Measurements from ENCODE around the gene ZNF280C. TPM values are rescaled to one million over a fixed set of nuclear protein-coding genes. Genes with fewer than 3 reads are reported as not detected.
"Not testable (repeated sequence)": the region's sequence is repeated elsewhere in the genome, so short reads cannot be mapped to it uniquely, and the experiment has no call there.

Gene ZNF280C
- total RNA-seq, 1 experiment from 2014 or later = 2.9 TPM

DNA sequence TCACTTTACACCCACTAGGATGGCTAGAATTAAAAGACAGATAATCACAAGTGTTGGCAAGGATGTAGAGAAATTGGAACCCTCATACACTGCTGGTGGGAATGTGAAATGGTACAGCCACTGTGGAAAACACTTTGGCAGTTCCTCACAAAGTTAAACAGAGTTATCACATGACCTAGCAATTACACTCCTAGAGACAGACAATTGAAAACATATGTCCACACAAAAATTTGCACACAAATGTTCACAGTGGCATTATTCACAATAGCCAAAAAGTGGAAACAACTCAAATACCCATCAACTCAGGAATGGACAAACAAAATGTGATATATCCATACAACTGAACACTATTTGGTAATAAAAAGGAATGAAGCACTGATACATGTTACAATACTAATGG, 5.7 kb downstream of the ZNF280C start:
- in situ Hi-C loops (cut with HindIII; ENCODE audit: low pct_unique_long_range_greater_than_20kb, low sequenced_read_pairs) = no loop called here
- no peak for DNase-seq (ENCODE audit: low read depth)

DNA sequence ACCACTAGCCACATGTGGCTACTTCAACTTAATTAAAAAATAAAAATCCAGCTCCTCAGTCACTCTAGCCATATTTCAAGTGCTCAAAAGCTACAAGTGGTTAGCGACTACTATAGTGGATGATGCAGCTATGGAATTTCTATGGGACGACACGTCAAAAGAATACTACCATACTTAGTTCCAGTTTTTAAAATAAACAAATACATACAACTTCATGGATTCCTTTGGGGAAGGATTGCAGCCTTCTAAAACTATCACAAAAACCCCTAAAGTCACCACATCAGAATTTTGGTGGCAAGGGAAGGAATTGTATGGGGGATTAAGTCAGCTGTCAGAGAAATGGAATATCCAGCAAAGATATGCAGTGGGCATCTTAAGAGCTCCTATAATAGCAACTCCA, 6.5 kb downstream of the ZNF280C start:
- DNase-seq (ENCODE audit: low read depth) = no peak
- in situ Hi-C loops (cut with HindIII; ENCODE audit: low pct_unique_long_range_greater_than_20kb, low sequenced_read_pairs) = no loop called here

DNA sequence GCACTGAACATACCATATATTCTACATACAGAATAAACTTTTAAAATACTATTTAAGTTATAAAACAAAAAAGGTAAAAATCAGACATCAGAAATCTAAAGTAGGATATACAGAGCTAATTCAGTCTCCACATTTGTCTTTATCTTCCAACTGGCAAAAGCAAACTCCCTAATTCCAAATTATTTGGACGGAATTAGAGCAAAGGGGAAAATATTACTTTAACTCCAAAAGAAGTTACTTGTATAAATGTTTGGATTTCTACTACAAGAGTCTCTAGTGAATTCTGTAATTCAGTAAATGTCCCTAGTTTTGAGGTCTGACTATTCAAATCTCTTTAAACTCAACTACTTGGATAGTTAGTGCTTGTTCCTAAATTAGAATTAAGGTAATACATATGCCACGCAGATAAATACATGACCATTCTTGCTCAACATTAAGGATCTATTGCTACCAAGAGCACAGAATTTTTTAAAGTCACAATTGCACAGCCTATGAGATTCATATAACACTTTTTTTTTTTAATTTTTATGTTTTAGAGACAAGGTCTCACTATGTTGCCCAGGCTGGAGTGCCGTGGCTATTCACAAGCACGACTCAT, 7.3 kb downstream of the ZNF280C start:
- in situ Hi-C loops (cut with HindIII; ENCODE audit: low pct_unique_long_range_greater_than_20kb, low sequenced_read_pairs) = no loop called here
- DNase-seq (ENCODE audit: low read depth) = no peak

DNA sequence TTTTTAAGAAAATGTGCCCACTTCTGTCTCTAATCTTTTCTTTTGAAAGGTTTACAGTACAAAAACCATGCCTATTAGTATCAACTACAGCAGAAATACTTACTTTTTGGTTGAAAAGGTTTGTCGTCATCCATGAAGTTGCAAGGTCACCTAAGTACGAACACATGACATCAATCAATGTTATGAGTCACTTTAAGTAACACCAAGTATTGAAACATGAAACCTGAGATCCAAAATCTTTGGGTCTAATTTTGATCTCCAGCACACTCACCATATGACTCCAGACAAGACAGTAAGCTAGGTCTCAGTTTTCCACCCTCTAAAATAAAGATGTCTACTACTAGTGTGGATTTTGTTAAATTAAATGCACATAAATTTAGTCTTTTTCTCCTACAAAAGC, 8.4 kb downstream of the ZNF280C start:
- in situ Hi-C loops (cut with HindIII; ENCODE audit: low pct_unique_long_range_greater_than_20kb, low sequenced_read_pairs) = no loop called here
- no peak for DNase-seq (ENCODE audit: low read depth)

DNA sequence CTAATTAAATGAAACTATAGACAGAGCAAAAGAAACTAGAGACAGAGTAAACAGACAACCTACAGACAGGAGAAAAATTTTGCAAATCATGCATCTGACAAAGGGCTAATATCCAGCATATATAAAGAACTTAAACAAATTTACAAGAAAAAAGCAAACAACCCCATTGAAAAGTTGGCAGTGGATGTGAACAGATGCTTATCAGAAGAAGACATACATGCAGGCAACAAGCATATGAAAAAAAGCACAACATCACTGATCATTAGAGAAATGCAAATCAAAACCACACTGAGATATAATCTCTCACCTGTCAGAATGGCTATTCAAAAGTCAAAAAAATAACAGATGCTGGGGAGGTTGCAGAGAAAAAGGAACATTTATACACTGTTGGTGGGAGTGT, 14.8 kb downstream of the ZNF280C start:
- in situ Hi-C loops (cut with HindIII; ENCODE audit: low pct_unique_long_range_greater_than_20kb, low sequenced_read_pairs) = no loop called here

GRCh38 chrX:130251671-130252070, 17.0 kb downstream of the ZNF280C start:
- DNase-seq (ENCODE audit: low read depth) = no peak
- in situ Hi-C loops (cut with HindIII; ENCODE audit: low pct_unique_long_range_greater_than_20kb, low sequenced_read_pairs) = no loop called here

More for the DNA sequence above, 14.8 kb downstream of the ZNF280C start:
- DNase-seq (ENCODE audit: low read depth) = no peak

DNA sequence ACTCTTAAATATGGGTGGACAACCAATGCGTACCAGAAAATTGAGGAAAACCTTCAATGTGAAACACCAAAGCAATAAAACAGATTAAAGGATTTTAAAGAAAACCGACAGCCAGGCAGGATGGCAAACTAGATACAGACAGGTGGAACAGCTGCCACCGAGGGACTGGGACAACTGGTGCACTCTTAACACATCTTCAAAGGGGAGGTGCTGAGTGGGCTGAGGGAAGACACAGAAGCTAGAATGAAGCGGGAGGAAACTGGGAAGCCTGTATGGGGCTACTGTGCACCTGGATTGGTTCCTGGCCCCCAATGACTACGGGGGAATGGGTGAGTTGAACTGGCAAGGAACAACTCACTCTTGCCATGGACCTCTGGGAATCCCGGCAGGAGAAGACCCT, 20.7 kb downstream of the ZNF280C start:
- in situ Hi-C loops (cut with HindIII; ENCODE audit: low pct_unique_long_range_greater_than_20kb, low sequenced_read_pairs) = no loop called here
- DNase-seq (ENCODE audit: low read depth) = no peak

DNA sequence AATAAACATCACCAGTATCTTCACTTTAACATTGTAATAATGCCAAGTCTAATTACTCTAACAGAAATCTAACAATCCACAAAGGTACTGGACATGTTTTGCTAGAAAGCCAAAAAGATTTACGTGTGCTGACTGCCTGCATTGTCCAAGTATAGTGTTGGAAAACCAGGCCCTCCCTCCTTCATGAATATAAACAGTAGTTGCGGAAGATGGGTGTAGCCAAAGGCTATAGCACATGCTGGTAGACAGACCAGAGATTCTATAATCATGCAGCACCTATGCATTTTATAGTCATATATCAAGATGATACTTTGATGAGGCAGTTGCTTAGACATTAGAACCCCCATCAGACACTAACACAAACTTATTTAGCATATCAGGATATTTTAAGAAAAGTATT, 22.6 kb downstream of the ZNF280C start:
- in situ Hi-C loops (cut with HindIII; ENCODE audit: low pct_unique_long_range_greater_than_20kb, low sequenced_read_pairs) = no loop called here
- DNase-seq (ENCODE audit: low read depth) = no peak

DNA sequence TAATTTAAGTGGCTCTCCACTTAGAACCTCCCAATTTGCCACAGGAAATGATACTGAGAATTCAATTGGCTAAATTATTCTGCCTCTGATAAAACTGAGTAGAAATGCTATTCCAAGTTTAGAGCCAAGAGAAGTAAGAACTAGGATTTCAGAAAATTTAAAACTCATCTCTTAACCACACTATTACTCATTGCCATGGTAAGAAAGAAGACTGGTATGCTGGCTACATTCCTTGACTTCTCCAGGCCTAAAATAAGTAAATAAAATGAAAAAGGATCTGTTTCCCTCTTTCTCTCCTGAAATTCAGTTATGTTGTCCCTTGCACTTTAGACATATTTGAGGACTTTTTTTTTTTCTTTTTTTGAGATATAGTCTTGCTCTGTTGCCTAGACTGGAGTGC, 23.3 kb downstream of the ZNF280C start:
- DNase-seq (ENCODE audit: low read depth) = no peak
- in situ Hi-C loops (cut with HindIII; ENCODE audit: low pct_unique_long_range_greater_than_20kb, low sequenced_read_pairs) = no loop called here

GRCh38 chrX:130231184-130231583, 37.5 kb downstream of the ZNF280C start:
- in situ Hi-C loops (cut with HindIII; ENCODE audit: low pct_unique_long_range_greater_than_20kb, low sequenced_read_pairs); DNase-seq (ENCODE audit: low read depth): not testable (repeated sequence)

DNA sequence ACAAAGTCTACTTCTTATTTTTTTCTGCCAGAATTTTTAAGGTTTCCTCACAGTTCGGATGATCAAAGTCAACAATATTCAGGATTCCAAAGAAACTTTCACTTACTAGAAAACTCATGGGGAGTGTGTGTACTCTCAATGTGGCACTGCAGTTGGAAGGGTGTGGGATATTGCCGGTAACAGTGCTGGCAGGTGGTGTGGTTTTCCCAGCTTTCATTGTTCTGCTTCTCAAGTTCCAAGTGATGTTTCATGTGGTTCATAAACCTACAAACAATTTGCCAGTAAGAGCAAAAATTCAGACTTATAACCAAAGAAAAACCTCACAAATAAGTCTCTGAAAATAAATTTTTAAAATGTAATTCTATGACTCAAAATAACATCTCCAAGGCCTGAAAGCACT, 39.8 kb downstream of the ZNF280C start:
- no peak for DNase-seq (ENCODE audit: low read depth)
- in situ Hi-C loops (cut with HindIII; ENCODE audit: low pct_unique_long_range_greater_than_20kb, low sequenced_read_pairs) = no loop called here

- in situ Hi-C loops (cut with HindIII; ENCODE audit: low pct_unique_long_range_greater_than_20kb, low sequenced_read_pairs) = no loop called here
- no peak for DNase-seq (ENCODE audit: low read depth)
Observed at GRCh38 chrX:130224810-130225209, 43.9 kb downstream of the ZNF280C start.

GRCh38 chrX:130216320-130216719, 52.4 kb downstream of the ZNF280C start:
- in situ Hi-C loops (cut with HindIII; ENCODE audit: low pct_unique_long_range_greater_than_20kb, low sequenced_read_pairs) = no loop called here
- peak; percentile 3 for DNase-seq (ENCODE audit: low read depth)

- in situ Hi-C loops (cut with HindIII; ENCODE audit: low pct_unique_long_range_greater_than_20kb, low sequenced_read_pairs) = no loop called here
- DNase-seq (ENCODE audit: low read depth) = no peak
Observed at GRCh38 chrX:130213376-130213775, 55.3 kb downstream of the ZNF280C start.

- DNase-seq (ENCODE audit: low read depth) = no peak
- in situ Hi-C loops (cut with HindIII; ENCODE audit: low pct_unique_long_range_greater_than_20kb, low sequenced_read_pairs) = no loop called here
Observed at GRCh38 chrX:130212371-130212770, 56.3 kb downstream of the ZNF280C start.

DNA sequence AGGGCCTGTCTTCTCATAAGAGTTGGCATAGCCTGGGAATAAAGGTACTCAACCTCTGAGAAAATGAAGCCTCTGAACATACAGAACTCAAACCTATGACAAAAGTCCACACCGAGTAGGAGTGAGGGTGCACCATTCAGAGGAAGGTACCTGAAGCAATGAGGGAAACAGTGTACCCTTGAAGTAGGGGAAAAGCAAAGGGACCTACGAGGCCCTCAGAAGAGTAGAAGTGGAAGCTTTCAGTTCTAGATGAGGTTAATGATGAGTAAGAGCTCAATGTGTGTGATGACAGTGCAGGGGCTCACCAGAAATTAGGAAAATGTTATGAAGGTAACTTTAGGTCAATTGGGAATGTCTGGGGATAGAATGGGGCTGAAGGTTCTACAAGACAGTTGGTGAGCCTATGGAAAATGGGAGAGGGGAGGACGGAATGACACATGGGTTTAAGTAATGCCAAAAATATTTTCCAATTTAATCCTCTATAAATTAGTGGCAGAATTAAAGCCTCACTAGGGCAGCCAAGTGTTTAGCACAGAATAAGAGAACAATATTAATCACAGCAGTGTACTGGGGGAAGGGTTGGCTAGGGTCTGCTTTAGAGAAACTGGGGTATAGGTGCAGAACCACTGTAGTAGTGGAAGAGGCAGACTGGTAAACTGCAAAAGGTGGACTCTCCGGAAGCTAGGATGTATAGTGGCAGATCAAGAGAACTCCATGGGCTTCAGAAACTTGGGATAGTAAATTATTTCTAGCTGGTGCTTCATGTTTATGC, 57.1 kb downstream of the ZNF280C start:
- in situ Hi-C loops (cut with HindIII; ENCODE audit: low pct_unique_long_range_greater_than_20kb, low sequenced_read_pairs) = no loop called here
- no peak for DNase-seq (ENCODE audit: low read depth)

- no peak for DNase-seq (ENCODE audit: low read depth)
- in situ Hi-C loops (cut with HindIII; ENCODE audit: low pct_unique_long_range_greater_than_20kb, low sequenced_read_pairs) = no loop called here
Observed at GRCh38 chrX:130204647-130205046, 64.1 kb downstream of the ZNF280C start.

GRCh38 chrX:130197464-130197863, 71.2 kb downstream of the ZNF280C start:
- DNase-seq (ENCODE audit: low read depth) = no peak
- in situ Hi-C loops (cut with HindIII; ENCODE audit: low pct_unique_long_range_greater_than_20kb, low sequenced_read_pairs) = no loop called here

DNA sequence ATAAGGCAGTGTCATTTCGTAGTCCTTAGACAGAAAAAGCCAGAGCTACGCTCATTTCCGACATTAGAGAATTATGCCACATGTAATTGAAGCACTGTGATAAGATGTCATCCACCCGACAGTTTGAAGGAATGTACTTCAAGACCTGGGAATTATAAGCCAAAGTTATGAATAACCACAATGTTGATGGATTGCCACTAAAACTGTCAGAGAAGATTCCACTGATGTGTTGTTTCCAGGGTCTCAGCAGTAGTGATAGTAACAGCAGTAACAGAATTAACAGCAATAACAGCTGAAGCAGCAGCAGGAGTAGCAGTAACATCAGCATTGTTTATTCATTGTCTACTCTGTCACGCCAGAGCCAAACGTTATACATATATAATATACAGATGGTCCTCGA, 72.2 kb downstream of the ZNF280C start:
- in situ Hi-C loops (cut with HindIII; ENCODE audit: low pct_unique_long_range_greater_than_20kb, low sequenced_read_pairs) = no loop called here
- no peak for DNase-seq (ENCODE audit: low read depth)

GRCh38 chrX:130190801-130191200, 77.9 kb downstream of the ZNF280C start:
- DNase-seq (ENCODE audit: low read depth) = no peak
- in situ Hi-C loops (cut with HindIII; ENCODE audit: low pct_unique_long_range_greater_than_20kb, low sequenced_read_pairs) = no loop called here

Data from Caki2 (cell line).